Endothelial cell of umbilical vein (primary cell): ENCODE measurements around the gene CCDC60. TPM values are rescaled to one million over a fixed set of nuclear protein-coding genes. Genes with fewer than 3 reads are reported as not detected.

ENCODE experiments used
- BruUV-seq: library from RNA; stranded (reverse); fragments of 400-500 nt; replicated peaks from 2 replicates; lab custom pipeline; 2021; lab: Mats Ljungman, UMichigan
- CTCF ChIA-PET: fragments of 300-600, 350-600 bp; sonication (Branson Sonifier 250); formaldehyde crosslinking; loops from one replicate; lab custom pipeline; 2021; ENCODE audit warnings: antibody characterized with exemption, inconsistent platforms; lab: Charles Lee
- POLR2A ChIA-PET: fragments of 300-600, 350-600 bp; sonication (Branson Sonifier 250); formaldehyde crosslinking; loops from one replicate; lab custom pipeline; 2021; ENCODE audit warnings: antibody characterized with exemption, inconsistent platforms; lab: Charles Lee
- DNase-seq: peaks from one replicate; pipeline ENCODE4 v3.0.0-alpha.2; 2011; ENCODE audit warnings: low read depth, low spot score
- FAIRE-seq: peaks from 2 replicates; lab custom pipeline; 2011; peaks lifted over from hg19 to GRCh38; lab: Jason Lieb, UNC
- H2AFZ ChIP-seq: 2 replicates; pipeline ENCODE4 v1.6.0; 2012; ENCODE audit warnings: low read depth, low read length, control low read depth, inconsistent platforms
- H3K27ac ChIP-seq: 2 replicates; pipeline ENCODE4 v1.5.1; 2011; ENCODE audit warnings: low read depth, mild to moderate bottlenecking, control low read depth, low read length, moderate library complexity; ENCODE audit not compliant: insufficient read depth
- H3K27me3 ChIP-seq, 2 experiments: 2 replicates each; pipeline versions ENCODE4 v1.6.0 to v1.6.1; 2011; ENCODE audit warnings: low read length in 2 of 2, mixed read lengths in 1 of 2; ENCODE audit not compliant: control insufficient read depth in 2 of 2, insufficient read depth in 2 of 2
- H3K36me3 ChIP-seq, 2 experiments: 2 replicates in 1 of 2; 3 replicates in 1 of 2; pipeline ENCODE4 v1.5.1; 2011; ENCODE audit warnings: low read length in 2 of 2, mild to moderate bottlenecking in 1 of 2, moderate library complexity in 1 of 2; ENCODE audit not compliant: control insufficient read depth in 2 of 2, insufficient read depth in 2 of 2; ENCODE audit errors: extremely low read depth in 1 of 2
- H3K4me1 ChIP-seq: 3 replicates; pipeline ENCODE4 v1.5.1; 2011; ENCODE audit warnings: mild to moderate bottlenecking, low read length; ENCODE audit not compliant: control insufficient read depth, insufficient read depth; ENCODE audit errors: extremely low read depth
- H3K4me2 ChIP-seq: 2 replicates; pipeline ENCODE4 v1.6.1; 2011; ENCODE audit warnings: low read length, control low read depth, mixed read lengths; ENCODE audit not compliant: insufficient read depth
- H3K4me3 ChIP-seq, 3 experiments: fragments of 200-600 bp in 1 of 3; sonication (generic), shearing (Covaris generic) in 1 of 3; replicated peaks in 1 of 3; 2 replicates each; pipeline ENCODE4 v1.5.1; 2011 to 2016; ENCODE audit warnings: control low read depth in 3 of 3, low read length in 3 of 3, mild to moderate bottlenecking in 2 of 3, inconsistent platforms in 1 of 3, low read depth in 1 of 3, moderate library complexity in 1 of 3; ENCODE audit not compliant: insufficient read depth in 1 of 3
- H3K79me2 ChIP-seq: 2 replicates; pipeline ENCODE4 v1.6.0; 2012; ENCODE audit warnings: low read length, inconsistent platforms; ENCODE audit not compliant: control insufficient read depth, insufficient read depth
- H3K9ac ChIP-seq: replicated peaks from 2 replicates; pipeline ENCODE3; 2011; ENCODE audit warnings: low read length, control low read depth; ENCODE audit not compliant: insufficient read depth; ENCODE audit errors: extremely low read depth
- H3K9me1 ChIP-seq: replicated peaks from 3 replicates; pipeline ENCODE4 v1.6.0; 2011; ENCODE audit warnings: mild to moderate bottlenecking, low read length; ENCODE audit not compliant: control insufficient read depth, insufficient read depth; ENCODE audit errors: extremely low read depth
- H3K9me3 ChIP-seq: replicated peaks from 2 replicates; pipeline ENCODE4 v1.5.1; 2012; ENCODE audit warnings: low read length, inconsistent platforms; ENCODE audit not compliant: control insufficient read depth, insufficient read depth
- H4K20me1 ChIP-seq: replicated peaks from 2 replicates; pipeline ENCODE3; 2011; ENCODE audit warnings: mild to moderate bottlenecking, low read length; ENCODE audit not compliant: control insufficient read depth, insufficient read depth; ENCODE audit errors: extremely low read depth
- EZH2 ChIP-seq: IDR thresholded peaks from 2 replicates; pipeline ENCODE4 v1.6.1; 2012; ENCODE audit warnings: borderline replicate concordance, low read depth, mild to moderate bottlenecking, moderate library complexity, low read length, inconsistent platforms; ENCODE audit not compliant: severe bottlenecking
- FOS ChIP-seq: IDR thresholded peaks from 2 replicates; pipeline ENCODE4 v1.6.1; 2011; ENCODE audit warnings: mild to moderate bottlenecking, low read length, moderate library complexity, borderline replicate concordance; ENCODE audit not compliant: insufficient read depth
- GATA2 ChIP-seq: IDR thresholded peaks from 2 replicates; pipeline ENCODE4 v1.7.0; 2011; ENCODE audit warnings: low read depth, mild to moderate bottlenecking, moderate library complexity, mixed read lengths, low read length; ENCODE audit not compliant: insufficient read length, insufficient read depth
- JUN ChIP-seq: IDR thresholded peaks from 2 replicates; pipeline ENCODE4 v1.6.1; 2011; ENCODE audit warnings: borderline replicate concordance, low read depth; ENCODE audit not compliant: insufficient read length, insufficient read depth
- MYC ChIP-seq: IDR thresholded peaks from one replicate; pipeline ENCODE4 v1.6.1; 2011; ENCODE audit warnings: mild to moderate bottlenecking, low read depth, low read length
- POLR2A ChIP-seq: IDR thresholded peaks from 2 replicates; pipeline ENCODE4 v1.6.1; 2012; ENCODE audit warnings: low read depth, mild to moderate bottlenecking, control low read depth, low read length
- POLR2AphosphoS5 ChIP-seq: IDR thresholded peaks from 2 replicates; pipeline ENCODE4 v1.6.1; 2012; ENCODE audit warnings: low read depth, mild to moderate bottlenecking, control low read depth, low read length, moderate library complexity; ENCODE audit not compliant: insufficient read depth
- dilution Hi-C: fragments of 300-500 bp; cut with MboI; formaldehyde crosslinking; loops from one replicate; pipeline ENCODE4 v1.15.0; 2019; ENCODE audit warnings: low sequenced_read_pairs; ENCODE audit not compliant: extremely low pct_ligation_motif_present
- intact Hi-C: fragments of 100-400 bp; cut with micrococcal nuclease; formaldehyde crosslinking; loops from one replicate; pipeline ENCODE4 v1.10.0; 2022
- polyA plus RNA-seq, 4 experiments: library from polyadenylated mRNA; depleted of rRNA in 3 of 4; stranded (reverse) in 3 of 4; unstranded in 1 of 4; fragments of >200 nt; gene quantifications; 2 replicates each; pipeline versions ENCODE4 v1.2.1 to v1.2.3, GENCODE V29; 2011 to 2012; ENCODE audit warnings: missing spikeins in 1 of 4
- total RNA-seq: library from RNA; stranded (reverse); gene quantifications from 2 replicates; pipeline ENCODE4 v1.2.3, GENCODE V29; 2021
- TF ChIP-seq, protein P1 (sequence below), 2 donors: IDR thresholded peaks; 1 replicate in 1 of 2; 2 replicates in 1 of 2; pipeline ENCODE4 v1.5.1; 2011; ENCODE audit warnings: low read length in 2 of 2, mild to moderate bottlenecking in 2 of 2, moderate library complexity in 2 of 2, control low read depth in 1 of 2, inconsistent platforms in 1 of 2, low read depth in 1 of 2; ENCODE audit not compliant: insufficient read depth in 1 of 2; ENCODE audit errors: extremely low read depth in 1 of 2
- TF ChIP-seq, protein P2 (sequence below): IDR thresholded peaks from 2 replicates; pipeline ENCODE4 v1.6.1; 2011; ENCODE audit not compliant: insufficient read depth, insufficient read length

CCDC60 gene
- total and polyA plus RNA-seq, 2 donors (not counting 3 experiments of a cell fraction or from before 2014, with no cell fraction given): not detected

DNA sequence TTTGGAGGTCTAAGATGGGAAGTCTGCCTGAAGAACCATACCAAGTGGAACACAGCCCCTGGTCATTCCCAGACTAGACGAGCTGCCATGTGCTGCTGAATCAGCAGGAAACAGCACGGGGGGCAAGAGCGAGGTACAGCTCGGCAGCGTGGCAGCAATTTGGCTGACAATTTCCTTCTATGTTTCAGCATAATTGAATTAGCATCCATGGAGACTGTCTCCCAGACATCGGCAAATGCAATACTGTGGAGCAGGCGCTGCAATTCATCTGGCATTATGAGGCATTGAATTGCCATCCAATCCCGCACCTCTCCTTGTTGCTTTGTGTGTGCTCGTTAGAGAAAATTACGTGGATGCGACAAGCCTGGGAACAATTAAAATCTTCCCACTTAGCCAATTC is 46.0 kb upstream of the CCDC60 start:
- no peak overlapping the region for H3K9ac ChIP-seq
- H3K4me2 ChIP-seq: no peak overlapping the region
- intact Hi-C loops: no loop called here
- CTCF ChIA-PET: interaction anchor here (1.2 kb wide), 1 partner anchor 25 kb away, joined by 3 read pairs; no protein-coding TSS in a partner anchor
- FAIRE-seq (no peak), DNase-seq (no peak)
- H3K36me3 ChIP-seq: no peaks in the 10 kb centered on the region
- H3K4me1 ChIP-seq: no peaks in the 10 kb centered on the region
- no peaks in the 10 kb centered on the region for H4K20me1 ChIP-seq
- no peak for TF ChIP-seq POLR2AphosphoS5
- no peak for TF ChIP-seq FOS
- TF ChIP-seq, protein P1, sequence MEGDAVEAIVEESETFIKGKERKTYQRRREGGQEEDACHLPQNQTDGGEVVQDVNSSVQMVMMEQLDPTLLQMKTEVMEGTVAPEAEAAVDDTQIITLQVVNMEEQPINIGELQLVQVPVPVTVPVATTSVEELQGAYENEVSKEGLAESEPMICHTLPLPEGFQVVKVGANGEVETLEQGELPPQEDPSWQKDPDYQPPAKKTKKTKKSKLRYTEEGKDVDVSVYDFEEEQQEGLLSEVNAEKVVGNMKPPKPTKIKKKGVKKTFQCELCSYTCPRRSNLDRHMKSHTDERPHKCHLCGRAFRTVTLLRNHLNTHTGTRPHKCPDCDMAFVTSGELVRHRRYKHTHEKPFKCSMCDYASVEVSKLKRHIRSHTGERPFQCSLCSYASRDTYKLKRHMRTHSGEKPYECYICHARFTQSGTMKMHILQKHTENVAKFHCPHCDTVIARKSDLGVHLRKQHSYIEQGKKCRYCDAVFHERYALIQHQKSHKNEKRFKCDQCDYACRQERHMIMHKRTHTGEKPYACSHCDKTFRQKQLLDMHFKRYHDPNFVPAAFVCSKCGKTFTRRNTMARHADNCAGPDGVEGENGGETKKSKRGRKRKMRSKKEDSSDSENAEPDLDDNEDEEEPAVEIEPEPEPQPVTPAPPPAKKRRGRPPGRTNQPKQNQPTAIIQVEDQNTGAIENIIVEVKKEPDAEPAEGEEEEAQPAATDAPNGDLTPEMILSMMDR (IDR thresholded peaks at IDR 0.05; ENCODE audit: extremely low read depth in 1 of 2, insufficient read depth in 1 of 2, low read depth in 1 of 2, low read length in 2 of 2): no peak
- TF ChIP-seq EZH2: no peak
- no peak for TF ChIP-seq GATA2
- TF ChIP-seq, protein P2, sequence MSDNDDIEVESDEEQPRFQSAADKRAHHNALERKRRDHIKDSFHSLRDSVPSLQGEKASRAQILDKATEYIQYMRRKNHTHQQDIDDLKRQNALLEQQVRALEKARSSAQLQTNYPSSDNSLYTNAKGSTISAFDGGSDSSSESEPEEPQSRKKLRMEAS: no peak
- TF ChIP-seq JUN: no peak
- TF ChIP-seq MYC: no peak
- no peak for TF ChIP-seq POLR2A
- H3K9me1 ChIP-seq: no peaks in the 10 kb centered on the region
- H2AFZ ChIP-seq: no peak overlapping the region
- no peaks in the 10 kb centered on the region for H3K27me3 ChIP-seq
- H3K9me3 ChIP-seq: peaks cover 3% of the 10 kb centered on the region
- dilution Hi-C loops: no loop called here
- no peak overlapping the region for H3K27ac ChIP-seq
- H3K79me2 ChIP-seq: no peaks in the 10 kb centered on the region
- H3K4me3 ChIP-seq: no peak overlapping the region
- POLR2A ChIA-PET: no interaction called here
- BruUV-seq: no TSS peak
